Measurements from ENCODE around the gene USP31. TPM values are rescaled to one million over a fixed set of nuclear protein-coding genes. Genes with fewer than 3 reads are reported as not detected.
"Not testable (repeated sequence)": the region's sequence is repeated elsewhere in the genome, so short reads cannot be mapped to it uniquely, and the experiment has no call there.

The USP31 gene
- total and polyA plus RNA-seq, 2 donors from 2014 or later = 3.5 to 19.7 TPM

DNA sequence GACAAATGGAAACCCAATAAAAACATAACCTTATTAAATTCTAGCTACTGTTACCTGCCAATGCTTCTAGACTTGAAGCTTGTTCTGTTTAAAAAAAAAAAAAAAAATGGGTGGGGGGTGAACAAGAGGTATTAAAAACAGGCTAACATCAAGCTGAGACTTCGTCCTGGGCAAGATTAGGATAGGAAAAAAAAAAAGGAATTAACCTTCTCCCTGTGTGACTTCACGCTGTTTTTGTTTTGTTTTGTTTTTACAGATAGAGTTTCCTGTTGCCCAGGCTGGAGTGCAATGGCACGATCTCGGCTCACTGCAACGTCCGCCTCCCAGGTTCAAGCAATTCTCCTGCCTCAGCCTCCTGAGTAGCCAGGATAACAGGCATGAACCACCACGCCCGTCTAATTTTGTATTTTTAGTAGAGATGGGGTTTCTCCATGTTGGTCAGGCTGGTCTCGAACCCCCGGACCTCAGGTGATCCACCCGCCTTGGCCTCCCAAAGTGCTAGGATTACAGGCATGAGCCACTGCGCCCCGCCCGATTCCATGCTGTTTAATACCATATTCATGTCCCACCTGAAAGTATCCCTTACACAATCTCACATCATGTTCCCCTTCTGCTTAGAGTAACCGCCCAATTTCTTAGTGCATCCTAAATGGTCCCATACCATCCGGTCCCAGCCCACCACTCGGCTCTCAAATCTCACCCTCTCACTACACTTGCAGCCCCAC lies 2.2 kb downstream of the USP31 start:
- peak overlapping the region in 1 of 3 donors; percentile 76 for H3K4me3 ChIP-seq (ENCODE audit: low read length in 3 of 3)
- no peaks in the 10 kb centered on the region for H3K36me3 ChIP-seq (ENCODE audit: control insufficient read depth in 2 of 3, insufficient read depth in 3 of 3, low read length in 3 of 3)
- H3K27me3 ChIP-seq (ENCODE audit: control insufficient read depth, insufficient read depth, low read length) = no peaks in the 10 kb centered on the region
- H3K27ac ChIP-seq (ENCODE audit: low read depth in 2 of 2, low read length in 2 of 2) = no peak overlapping the region
- FAIRE-seq (no peak), DNase-seq (no peak)
- no peak overlapping the region for H3K9ac ChIP-seq (ENCODE audit: low read length in 3 of 3)
- no peaks in the 10 kb centered on the region for H3K9me3 ChIP-seq (ENCODE audit: control insufficient read depth in 2 of 3, insufficient read depth in 1 of 3, low read length in 3 of 3)
- peaks cover 0 to 11% (median 9%) of the 10 kb centered on the region in 3 donors for H3K4me1 ChIP-seq (ENCODE audit: control insufficient read depth in 2 of 3, insufficient read depth in 2 of 3, low read depth in 1 of 3, low read length in 3 of 3)
- TF ChIP-seq, protein P1, sequence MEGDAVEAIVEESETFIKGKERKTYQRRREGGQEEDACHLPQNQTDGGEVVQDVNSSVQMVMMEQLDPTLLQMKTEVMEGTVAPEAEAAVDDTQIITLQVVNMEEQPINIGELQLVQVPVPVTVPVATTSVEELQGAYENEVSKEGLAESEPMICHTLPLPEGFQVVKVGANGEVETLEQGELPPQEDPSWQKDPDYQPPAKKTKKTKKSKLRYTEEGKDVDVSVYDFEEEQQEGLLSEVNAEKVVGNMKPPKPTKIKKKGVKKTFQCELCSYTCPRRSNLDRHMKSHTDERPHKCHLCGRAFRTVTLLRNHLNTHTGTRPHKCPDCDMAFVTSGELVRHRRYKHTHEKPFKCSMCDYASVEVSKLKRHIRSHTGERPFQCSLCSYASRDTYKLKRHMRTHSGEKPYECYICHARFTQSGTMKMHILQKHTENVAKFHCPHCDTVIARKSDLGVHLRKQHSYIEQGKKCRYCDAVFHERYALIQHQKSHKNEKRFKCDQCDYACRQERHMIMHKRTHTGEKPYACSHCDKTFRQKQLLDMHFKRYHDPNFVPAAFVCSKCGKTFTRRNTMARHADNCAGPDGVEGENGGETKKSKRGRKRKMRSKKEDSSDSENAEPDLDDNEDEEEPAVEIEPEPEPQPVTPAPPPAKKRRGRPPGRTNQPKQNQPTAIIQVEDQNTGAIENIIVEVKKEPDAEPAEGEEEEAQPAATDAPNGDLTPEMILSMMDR (IDR thresholded peaks at IDR 0.05; ENCODE audit: borderline replicate concordance, extremely low read depth, insufficient read depth) = no peak
- intact Hi-C loops (cut with DNase I) = no loop called here

DNA sequence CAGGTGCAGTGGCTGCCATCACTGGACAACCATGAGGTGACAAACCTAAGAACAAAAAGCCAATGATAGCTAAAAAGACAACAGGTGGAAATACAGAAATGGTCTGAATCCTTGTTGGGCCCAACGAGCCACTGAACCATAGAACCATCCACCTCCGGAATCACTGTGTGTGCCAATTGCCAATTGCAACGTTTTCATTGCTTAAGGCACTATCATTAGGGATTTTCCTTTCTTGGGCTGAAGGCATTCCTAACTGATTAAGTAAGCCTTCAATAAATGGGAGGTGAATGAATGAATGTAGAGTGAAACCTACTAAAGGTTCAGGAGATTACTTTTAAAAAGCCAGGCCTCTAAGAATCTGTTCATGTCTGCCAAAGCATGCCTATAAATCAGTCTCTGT lies 3.6 kb downstream of the USP31 start:
- Histone ChIP-seq H3K27ac (ENCODE audit: low read depth in 2 of 2, low read length in 2 of 2) (no peak overlapping the region), H3K9me3 (ENCODE audit: control insufficient read depth in 2 of 3, insufficient read depth in 1 of 3, low read length in 3 of 3) (no peaks in the 10 kb centered on the region), H3K9ac (ENCODE audit: low read length in 3 of 3) (no peak overlapping the region), H3K27me3 (ENCODE audit: control insufficient read depth, insufficient read depth, low read length) (no peaks in the 10 kb centered on the region), H3K4me3 (ENCODE audit: low read length in 3 of 3) (peak overlapping the region in 1 of 3 donors; percentile 5), H3K4me1 (ENCODE audit: control insufficient read depth in 2 of 3, insufficient read depth in 2 of 3, low read depth in 1 of 3, low read length in 3 of 3) (peaks cover 0 to 11% (median 9%) of the 10 kb centered on the region in 3 donors), H3K36me3 (ENCODE audit: control insufficient read depth in 2 of 3, insufficient read depth in 3 of 3, low read length in 3 of 3) (no peaks in the 10 kb centered on the region)
- TF ChIP-seq, protein P1 (IDR thresholded peaks at IDR 0.05; ENCODE audit: borderline replicate concordance, extremely low read depth, insufficient read depth) = no peak
- FAIRE-seq (no peak), DNase-seq (peak in 1 of 5 donors; percentile 28)
- intact Hi-C loops (cut with DNase I) = no loop called here

DNA sequence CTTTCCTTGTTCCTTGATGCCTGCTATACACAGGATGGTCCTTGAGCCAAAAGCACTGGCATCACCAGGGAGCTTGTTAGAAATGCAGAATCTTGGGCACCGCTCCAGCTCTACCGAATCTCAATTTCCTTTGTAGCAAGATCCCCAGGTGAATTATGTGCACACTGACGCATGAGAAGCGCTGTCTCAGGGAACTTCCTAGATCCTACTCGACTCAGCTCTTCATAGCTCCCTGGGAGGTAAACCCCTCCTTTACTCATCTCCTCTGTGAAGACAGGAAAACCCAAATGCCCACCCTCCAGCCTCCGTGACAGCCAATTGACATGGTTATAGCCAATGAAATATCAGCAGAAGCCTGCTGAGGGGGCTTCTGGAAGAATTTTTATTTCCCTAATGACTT lies 4.1 kb downstream of the USP31 start:
- Histone ChIP-seq H3K4me1 (ENCODE audit: control insufficient read depth in 2 of 3, insufficient read depth in 2 of 3, low read depth in 1 of 3, low read length in 3 of 3) (peaks cover 0 to 11% (median 9%) of the 10 kb centered on the region in 3 donors), H3K4me3 (ENCODE audit: low read length in 3 of 3) (no peak overlapping the region), H3K9ac (ENCODE audit: low read length in 3 of 3) (no peak overlapping the region), H3K9me3 (ENCODE audit: control insufficient read depth in 2 of 3, insufficient read depth in 1 of 3, low read length in 3 of 3) (no peaks in the 10 kb centered on the region), H3K27me3 (ENCODE audit: control insufficient read depth, insufficient read depth, low read length) (no peaks in the 10 kb centered on the region), H3K36me3 (ENCODE audit: control insufficient read depth in 2 of 3, insufficient read depth in 3 of 3, low read length in 3 of 3) (no peaks in the 10 kb centered on the region), H3K27ac (ENCODE audit: low read depth in 2 of 2, low read length in 2 of 2) (no peak overlapping the region)
- TF ChIP-seq, protein P1 (IDR thresholded peaks at IDR 0.05; ENCODE audit: borderline replicate concordance, extremely low read depth, insufficient read depth) = no peak
- intact Hi-C loops (cut with DNase I) = no loop called here
- DNase-seq = peak in 1 of 5 donors; percentile 37
- no peak for FAIRE-seq

DNA sequence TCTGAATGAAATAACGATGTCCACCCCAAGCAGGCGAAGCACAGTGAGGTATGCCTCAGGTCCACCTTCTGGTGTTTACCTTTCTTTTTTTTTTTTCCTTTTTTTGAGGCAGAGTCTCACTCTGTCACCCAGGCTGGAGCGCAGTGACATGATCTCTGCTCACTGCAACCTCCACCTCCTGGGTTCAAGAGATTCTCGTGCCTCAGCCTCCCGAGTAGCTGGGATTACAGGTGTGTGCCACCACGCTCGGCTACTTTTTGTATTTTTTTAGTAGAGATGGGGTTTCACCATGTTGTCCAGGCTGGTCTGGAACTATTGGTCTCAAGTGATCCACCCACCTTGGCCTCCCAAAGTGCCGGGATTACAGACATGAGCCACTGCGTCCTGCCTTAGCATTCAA lies 4.9 kb downstream of the USP31 start:
- intact Hi-C loops (cut with DNase I); H3K27ac ChIP-seq (ENCODE audit: low read depth in 2 of 2, low read length in 2 of 2): not testable (repeated sequence)

More for the DNA sequence above, 4.9 kb downstream of the USP31 start:
- not testable (repeated sequence) for FAIRE-seq; H3K9me3 ChIP-seq (ENCODE audit: control insufficient read depth in 2 of 3, insufficient read depth in 1 of 3, low read length in 3 of 3); DNase-seq; H3K9ac ChIP-seq (ENCODE audit: low read length in 3 of 3); H3K27me3 ChIP-seq (ENCODE audit: control insufficient read depth, insufficient read depth, low read length); H3K36me3 ChIP-seq (ENCODE audit: control insufficient read depth in 2 of 3, insufficient read depth in 3 of 3, low read length in 3 of 3); H3K4me3 ChIP-seq (ENCODE audit: low read length in 3 of 3)
- peaks cover 0 to 11% (median 9%) of the 10 kb centered on the region in 3 donors for H3K4me1 ChIP-seq (ENCODE audit: control insufficient read depth in 2 of 3, insufficient read depth in 2 of 3, low read depth in 1 of 3, low read length in 3 of 3)

Measured in kidney (tissue), 14 donors.